SK-MEL-5 (cell line): ENCODE results near the gene ATE1. TPM values are rescaled to one million over a fixed set of nuclear protein-coding genes. Genes with fewer than 3 reads are reported as not detected.
"Not testable (repeated sequence)": the region's sequence is repeated elsewhere in the genome, so short reads cannot be mapped to it uniquely, and the experiment has no call there.

Source experiments
- DNase-seq: peaks from one replicate; pipeline ENCODE4 v3.0.0-alpha.2; 2016; ENCODE audit warnings: low read depth, low spot score
- in situ Hi-C: cut with HindIII; loops from 2 replicates; pipeline ENCODE4 v1.10.0; 2016; ENCODE audit warnings: low sequenced_read_pairs, high pct_unique_total_duplicates, low pct_unique_long_range_greater_than_20kb
- total RNA-seq: library from RNA; depleted of rRNA; stranded (reverse); fragments of >200 nt; shearing (Covaris generic); gene quantifications from 2 replicates; pipeline ENCODE4 v1.2.3, GENCODE V29; 2014

The ATE1 gene
- total RNA-seq, 1 experiment from 2014 or later: 34.3 TPM

DNA sequence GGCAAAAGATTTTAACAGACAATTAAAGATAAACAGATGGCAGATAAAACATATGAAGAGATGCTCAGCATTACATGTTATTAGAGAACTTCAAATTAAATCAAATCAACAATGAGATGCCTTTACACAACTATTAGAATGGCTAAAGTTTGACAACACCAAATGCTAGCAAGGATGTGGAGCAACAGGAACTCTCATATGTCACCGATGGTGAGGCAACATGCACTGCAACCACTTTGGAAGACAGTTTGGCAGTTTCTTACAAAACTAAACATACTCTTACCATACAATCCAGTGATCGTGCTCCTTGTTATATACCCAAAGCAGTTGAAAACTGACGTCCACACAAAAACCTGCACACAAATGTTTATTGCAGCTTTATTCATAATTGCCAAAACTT lies 13.7 kb upstream of the ATE1 start:
- in situ Hi-C loops: no loop called here

DNA sequence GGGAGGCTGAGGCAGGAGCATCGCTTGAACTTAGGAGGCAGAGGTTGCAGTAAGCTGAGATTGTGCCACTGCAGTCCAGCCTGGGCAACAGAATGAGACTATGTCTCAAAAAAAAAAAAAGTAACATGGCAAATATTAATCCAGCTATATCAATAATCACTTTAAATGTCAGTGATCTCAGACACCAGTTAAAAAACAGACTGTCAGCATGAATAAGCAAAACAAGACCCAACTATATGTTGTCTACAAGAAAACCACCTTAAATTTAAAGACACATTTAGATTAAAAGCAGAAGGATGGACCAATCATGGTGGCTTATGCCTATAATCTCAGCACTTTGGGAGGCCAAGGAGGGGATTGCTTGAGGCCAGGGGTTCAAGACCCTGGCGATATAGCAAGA lies 8.5 kb upstream of the ATE1 start:
- no peak for DNase-seq
- in situ Hi-C loops: no loop called here

More for the DNA sequence above, 13.7 kb upstream of the ATE1 start:
- DNase-seq: no peak

DNA sequence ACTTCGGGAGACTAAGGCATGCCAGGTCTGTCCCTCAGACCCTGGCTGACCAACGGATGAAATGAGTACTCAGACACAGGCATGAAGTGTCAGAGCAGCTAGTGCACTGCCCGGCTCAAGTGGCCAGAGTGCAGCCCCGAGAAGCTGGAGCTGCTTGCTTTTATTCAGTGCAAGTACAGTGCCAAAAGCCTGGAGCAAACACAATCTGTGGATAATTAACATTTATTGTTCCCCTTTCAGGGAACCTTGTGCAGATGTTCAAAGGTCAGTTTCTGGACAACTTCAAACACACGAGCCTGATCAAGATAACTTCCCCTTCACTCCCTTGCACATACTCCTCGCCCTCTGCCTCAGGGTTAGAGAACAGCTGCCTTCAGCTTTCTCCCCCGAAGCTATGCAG lies 7.9 kb upstream of the ATE1 start:
- in situ Hi-C loops: no loop called here
- no peak for DNase-seq

DNA sequence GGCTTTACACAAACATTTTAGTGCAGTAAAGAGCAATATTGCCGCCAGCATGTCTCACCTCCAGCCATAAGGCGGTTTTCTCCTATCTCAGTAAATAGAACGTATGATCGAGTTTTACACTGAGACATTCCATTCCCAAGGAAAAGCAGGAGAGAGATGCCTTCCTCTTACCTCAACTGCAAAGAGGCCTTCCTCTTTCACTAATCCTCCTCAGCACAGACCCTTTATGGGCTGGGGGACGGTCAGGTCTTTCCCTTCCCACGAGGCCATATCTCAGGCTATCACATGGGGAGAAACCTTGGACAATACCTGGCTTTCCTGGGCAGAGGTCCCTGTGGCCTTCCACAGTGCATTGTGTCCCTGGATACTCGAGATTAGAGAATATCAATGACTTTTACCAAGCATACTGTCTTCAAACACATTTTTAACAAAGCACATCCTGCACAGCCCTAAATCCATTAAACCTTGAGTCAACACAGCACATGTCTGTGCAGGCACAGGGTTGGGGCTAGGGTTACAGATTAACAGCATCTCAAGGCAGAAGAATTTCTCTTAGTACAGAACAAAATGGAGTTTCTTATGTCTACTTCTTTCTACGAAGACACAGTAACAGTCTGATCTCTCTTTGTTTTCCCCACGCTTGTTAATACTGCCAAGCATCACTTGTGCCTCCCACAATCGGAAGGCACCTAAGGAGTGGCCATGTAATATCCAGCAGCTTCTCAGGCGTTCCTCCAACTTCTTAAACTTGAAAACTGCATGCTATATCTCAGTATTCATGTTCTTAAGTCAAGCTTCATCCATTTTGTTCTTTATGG lies 2.6 kb upstream of the ATE1 start:
- not testable (repeated sequence) for DNase-seq

DNA sequence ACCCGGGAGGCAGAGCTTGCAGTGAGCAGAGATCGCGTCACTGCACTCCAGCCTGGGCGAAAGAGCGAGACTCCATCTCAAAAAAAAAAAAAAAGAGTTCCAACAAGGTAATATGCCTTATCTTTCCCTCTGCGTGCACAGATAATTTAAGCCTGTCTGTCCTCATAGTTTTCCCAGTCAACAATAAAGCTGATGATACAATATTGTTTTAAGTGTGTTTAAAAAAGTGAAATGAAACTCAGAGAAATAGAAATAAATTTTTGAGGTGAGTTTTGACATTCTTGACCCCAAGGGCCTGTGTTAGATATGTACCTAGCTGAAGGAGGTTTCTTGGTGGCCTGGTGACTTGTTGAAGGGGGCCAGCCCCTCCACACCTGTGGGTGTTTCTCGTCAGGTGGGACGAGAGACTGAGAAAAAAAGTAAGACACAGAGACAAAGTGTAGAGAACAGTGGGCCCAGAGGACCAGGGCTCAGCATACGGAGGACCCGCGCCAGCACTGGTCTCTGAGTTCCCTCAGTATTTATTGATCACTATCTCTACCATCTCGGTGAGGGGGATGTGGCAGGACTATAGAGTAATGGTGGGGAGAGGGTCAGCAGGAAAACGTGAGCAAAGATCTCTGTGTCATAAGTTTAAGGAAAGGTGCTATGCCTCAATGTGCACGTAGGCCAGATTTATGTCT lies 1.9 kb upstream of the ATE1 start:
- in situ Hi-C loops, DNase-seq: not testable (repeated sequence)

More for the DNA sequence above, 2.6 kb upstream of the ATE1 start:
- in situ Hi-C loops: not testable (repeated sequence)

DNA sequence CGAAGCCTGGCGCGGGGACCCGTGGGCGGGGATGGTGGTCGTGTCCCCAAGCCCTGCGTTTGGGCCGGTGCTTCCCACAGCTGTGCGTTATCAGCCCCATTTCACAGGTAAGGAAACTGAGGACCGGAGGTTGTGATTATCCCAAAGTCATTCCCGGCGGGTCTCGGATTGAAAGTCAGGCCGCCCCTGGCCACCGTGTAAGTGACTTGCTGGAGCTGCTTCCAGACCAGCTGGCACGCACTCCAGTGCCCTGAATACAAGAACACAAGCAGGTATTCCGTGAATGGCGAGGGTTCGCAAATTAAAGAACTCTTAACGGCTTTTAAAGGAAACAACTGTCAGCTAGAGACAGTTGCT lies 675 bp upstream of the ATE1 start:
- DNase-seq: no peak
- in situ Hi-C loops: no loop called here

DNA sequence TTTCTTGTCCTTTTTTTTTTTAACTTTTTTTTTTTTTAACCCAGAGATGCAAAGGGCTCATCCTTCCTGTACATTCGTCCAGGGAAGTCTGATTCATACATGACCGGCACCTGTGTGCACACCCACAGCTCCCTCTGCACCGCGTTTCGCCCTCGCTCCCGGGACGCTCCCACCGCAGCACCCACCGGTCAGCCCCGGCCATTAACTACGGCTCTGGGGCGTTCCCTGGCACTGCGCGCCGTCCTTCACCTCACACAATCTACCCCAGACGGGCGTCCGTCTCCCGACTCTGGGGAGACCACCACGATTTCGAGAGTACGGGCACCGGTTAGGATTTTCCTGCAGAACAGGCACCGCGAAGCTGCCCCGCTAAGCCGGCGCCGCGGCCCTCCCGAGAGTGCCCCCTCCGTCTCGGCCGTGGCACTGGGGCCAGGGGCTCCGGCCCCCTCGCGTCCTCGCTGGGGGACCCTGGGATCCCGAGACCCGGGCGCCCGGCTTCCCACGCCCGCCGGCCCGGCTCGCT lies 452 bp downstream of the ATE1 start:
- DNase-seq: peak; percentile 38

DNA sequence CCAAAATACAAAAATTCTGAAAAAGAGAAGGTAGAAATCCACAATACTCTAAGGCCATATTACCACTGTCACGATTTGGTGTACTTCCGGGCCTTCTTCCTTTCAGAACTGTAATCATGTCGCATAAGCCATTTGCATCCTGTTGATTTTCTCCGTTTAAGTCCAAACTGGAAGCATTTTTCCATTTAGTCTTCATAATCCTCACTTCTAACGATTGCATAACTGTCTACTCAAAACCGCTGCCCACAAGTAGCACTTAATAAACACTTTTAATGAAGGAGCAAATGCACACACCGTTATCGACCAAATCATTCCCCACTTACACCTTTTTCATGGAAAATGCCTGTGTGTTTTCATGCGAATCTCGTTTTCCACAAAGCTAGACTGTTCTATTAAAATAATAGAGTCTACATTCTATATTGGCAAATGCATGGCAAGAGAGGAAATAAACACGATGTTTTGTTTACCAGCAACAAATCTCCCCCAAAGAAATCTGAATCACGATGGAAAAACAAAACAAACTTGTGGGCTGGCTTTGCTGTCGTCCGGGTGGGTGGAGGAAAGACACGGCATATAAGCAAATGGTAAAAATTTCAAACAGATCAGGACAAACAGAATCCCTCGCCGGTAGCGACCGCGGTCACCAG lies 1.0 kb downstream of the ATE1 start:
- in situ Hi-C loops: no loop called here
- peak; percentile 27 for DNase-seq

More for the DNA sequence above, 452 bp downstream of the ATE1 start:
- in situ Hi-C loops: no loop called here

DNA sequence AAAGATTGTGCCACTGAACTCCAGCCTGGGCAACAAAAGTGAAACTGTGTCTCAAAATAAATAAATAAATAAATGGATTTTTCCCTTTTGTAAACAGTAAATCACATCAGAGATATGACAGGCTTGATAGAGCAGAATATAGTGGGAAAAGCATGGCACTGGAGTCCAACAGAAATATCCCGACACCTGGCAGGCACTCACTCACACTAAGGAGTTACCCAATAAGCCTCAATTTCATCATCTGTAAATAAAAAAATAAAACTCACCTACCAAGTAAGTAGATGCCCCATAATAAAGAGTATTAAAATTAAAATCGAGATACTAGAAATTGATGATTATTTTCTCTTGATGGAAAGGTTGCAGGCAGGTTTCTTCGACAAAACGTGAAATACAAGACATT lies 1.7 kb downstream of the ATE1 start:
- in situ Hi-C loops: no loop called here
- DNase-seq: no peak

DNA sequence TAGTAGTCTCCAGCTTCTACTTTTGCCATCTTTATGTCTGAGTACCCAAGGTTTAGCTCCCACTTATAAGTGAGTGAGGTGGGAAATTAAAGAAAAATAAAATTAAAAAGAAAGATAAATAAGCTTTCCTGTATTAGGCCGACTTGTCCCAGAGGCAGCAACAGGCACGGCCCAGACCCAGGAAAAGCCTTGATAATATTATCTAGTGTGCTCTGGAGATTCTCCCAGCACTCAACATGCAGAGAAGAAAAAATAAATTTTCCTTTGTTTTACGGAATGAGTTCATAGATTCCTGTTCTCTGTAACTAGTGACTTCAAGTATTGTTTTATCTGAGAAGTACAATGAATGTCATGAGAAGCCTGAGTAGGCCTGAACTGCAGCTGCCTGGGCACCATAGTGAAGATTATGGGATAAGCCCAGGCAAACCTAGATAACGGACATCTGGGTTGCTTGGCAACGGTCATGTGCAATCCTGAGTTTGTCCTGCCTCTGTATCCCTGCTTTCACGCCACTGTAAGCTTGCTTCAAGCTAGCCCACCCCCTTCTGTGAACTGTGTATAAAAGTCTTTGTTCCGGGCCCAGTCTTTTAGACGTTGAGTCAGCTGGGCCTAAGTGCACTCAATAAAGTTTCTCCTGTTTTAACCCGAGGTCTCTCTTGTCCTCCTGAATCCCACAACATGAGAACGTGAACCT lies 6.4 kb downstream of the ATE1 start:
- in situ Hi-C loops: no loop called here

DNA sequence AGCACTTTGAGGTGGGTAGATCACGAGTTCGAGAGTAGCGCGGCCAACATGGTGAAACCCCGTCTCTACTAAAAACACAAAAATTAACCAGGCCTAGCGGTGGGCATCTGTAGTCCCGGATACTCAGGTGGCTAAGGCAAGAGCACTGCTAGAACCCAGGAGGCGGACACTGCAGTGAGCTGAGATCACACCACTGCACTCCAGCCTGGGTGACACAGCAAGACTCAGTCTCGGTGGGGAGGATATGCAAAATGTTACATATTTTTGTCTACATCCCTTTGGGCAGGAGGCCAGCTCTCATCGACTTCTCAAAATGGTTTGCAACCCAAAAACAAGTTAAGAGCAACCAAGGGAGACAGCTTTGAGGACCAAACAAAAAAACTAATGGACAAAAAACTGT lies 8.2 kb downstream of the ATE1 start:
- DNase-seq: no peak
- in situ Hi-C loops: no loop called here

More for the DNA sequence above, 6.4 kb downstream of the ATE1 start:
- peak; percentile 94 for DNase-seq

DNA sequence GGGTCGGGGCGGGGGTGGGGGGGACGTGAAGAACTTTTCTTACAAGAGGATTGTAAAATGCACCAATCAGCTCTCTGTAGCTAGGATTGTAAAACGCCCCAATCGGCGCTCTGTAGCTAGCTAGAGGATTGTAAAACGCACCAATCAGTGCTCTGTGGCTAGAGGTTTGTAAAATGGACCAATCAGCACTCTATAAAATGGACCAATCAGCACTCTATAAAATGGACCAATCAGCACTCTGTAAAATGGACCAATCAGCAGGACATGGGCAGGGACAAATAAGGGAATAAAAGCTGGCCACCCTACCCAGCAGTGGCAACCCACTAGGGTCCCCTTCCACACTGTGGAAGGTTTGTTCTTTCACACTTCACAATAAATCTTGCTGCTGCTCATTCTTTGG lies 9.0 kb downstream of the ATE1 start:
- DNase-seq, in situ Hi-C loops: not testable (repeated sequence)

DNA sequence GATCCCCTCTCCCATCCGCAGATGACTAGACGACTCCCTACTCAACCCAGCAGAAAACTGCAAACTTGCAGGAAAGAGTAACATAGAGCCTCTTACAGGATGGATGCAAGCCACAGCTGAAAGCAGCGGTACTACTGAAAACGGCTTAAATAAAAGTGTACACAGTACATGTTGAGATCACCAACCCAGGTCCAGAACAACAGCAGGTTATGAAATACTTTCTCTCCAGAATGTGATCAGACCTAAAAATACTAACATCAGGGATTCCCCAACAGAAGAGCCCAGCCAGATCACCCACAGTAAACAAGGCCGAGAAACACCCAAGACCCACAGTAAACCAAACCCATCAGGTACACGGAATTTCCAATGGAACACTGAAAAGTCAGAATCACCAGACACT lies 13.2 kb downstream of the ATE1 start:
- in situ Hi-C loops: no loop called here
- DNase-seq: no peak

DNA sequence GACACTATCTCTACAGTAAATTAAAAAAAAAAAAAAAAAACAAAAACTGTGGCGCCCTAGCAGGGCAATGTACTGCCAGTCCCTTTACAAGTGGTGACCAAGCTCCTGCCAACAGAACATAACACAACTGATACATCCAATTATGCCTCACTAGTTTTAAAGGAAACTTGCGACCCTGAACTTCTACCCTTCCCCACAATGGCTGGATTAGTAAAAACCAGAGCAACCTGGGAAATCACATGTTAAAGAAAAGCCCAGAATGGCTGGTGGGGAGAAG lies 16.5 kb downstream of the ATE1 start:
- DNase-seq: no peak
- in situ Hi-C loops: no loop called here

DNA sequence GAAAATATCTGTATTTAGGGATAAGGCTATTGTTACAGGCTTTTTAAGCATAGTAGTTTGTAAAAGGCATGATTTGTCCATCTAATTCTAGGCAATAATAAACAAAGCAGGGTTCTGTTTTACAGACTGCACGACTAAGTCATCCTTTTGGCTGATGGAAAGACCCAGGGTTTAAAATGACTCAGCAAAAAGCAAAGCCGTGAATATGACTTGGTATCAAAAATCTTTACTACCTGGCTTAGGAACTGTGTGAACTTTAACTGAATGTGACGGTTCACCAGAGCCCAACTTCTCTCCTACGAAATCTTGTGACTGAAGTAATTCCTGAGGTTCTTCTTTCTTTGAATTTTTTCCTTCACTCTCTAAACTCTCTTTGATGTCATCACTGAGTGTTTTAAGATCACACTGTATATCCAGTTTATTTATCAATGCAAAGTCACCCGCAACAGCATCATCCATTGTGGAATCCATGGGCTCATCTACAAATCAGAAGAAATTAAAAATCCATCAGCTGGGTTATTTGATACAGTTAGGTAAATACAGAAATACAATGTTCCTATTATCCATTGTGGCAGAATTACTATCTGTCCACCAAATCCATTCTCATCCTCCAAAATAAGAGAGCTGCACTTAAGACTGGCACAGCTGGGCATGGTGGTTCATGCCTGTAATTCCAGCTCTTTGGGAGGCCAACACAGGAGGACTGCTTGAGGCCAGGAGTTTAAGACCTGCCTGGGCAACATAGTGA lies 17.0 kb downstream of the ATE1 start:
- in situ Hi-C loops: no loop called here
- DNase-seq: peak; percentile 80

DNA sequence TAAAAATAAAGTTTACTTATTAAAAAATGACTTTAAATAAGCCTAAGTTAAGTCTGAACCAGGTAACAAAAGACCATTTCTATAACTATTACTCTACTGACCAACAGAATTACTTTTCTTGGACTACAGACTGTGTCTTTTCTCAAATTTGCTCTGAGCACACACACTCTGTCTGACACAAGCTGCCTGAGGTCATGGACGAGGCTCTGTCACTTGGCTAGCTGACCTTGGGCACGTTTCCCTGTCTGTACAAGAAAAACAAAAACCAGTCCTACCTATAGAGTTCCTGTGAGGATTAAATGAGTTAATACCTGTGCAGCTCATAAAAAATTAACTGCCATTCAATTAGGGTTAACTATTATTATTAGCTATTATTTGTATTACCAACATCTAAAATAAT lies 22.9 kb downstream of the ATE1 start:
- in situ Hi-C loops: no loop called here
- DNase-seq: no peak

DNA sequence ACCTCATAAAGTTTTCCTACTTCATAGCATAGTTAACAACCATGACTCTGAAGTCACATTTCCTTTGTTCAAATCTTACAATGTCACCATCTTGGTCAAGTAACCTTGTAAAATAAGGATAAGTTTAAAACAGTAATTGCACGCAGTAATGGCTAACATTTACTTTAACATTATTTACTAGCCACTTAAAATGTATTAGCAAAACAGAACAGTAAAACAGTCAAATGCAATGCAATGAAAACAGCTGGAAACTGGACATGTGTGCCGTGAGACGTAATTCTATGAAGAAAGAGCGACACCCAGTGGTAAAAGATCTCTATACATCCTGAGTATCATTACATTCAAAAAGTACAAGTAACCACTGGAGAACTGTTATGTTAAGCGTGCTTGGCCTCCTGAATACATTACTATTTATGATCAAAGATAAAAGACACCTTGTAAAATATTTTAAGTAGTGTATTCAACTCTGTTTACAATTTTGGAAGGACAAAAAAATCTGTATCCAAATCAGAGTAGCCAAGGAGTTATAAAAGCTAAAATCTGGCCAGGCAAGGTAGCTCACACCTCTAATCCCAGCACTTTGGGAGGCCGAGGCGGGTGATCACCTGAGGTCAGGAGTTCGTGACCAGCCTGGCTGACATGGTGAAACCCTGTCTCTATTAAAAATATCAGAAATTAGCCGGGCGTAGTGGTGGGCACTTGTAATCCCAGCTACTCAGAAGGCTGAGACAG lies 27.2 kb downstream of the ATE1 start:
- in situ Hi-C loops: no loop called here

More for the DNA sequence above, 27.2 kb downstream of the ATE1 start:
- DNase-seq: peak; percentile 76
